Measurements from ENCODE around the gene EPRS1. TPM values are rescaled to one million over a fixed set of nuclear protein-coding genes. Genes with fewer than 3 reads are reported as not detected.
"Not testable (repeated sequence)": the region's sequence is repeated elsewhere in the genome, so short reads cannot be mapped to it uniquely, and the experiment has no call there.

Gene EPRS1
- total RNA-seq, 1 donor from 2014 or later, result 80.9 TPM

GRCh38 chr1:220040028-220040596 lies 6.2 kb downstream of the EPRS1 start:
- Mint-ChIP-seq H3K4me1 (ENCODE audit: unreplicated experiment) (peaks cover 5% of the 10 kb centered on the region), H3K27me3 (ENCODE audit: unreplicated experiment) (peaks cover 2% of the 10 kb centered on the region), H3K36me3 (ENCODE audit: low read depth, unreplicated experiment) (peaks cover 4% of the 10 kb centered on the region), H3K4me3 (ENCODE audit: unreplicated experiment) (no peak overlapping the region), H3K9me3 (ENCODE audit: unreplicated experiment) (no peaks in the 10 kb centered on the region), H3K27ac (ENCODE audit: unreplicated experiment) (no peak overlapping the region)
- no peak for DNase-seq (ENCODE audit: low spot score)
- no peak for TF ChIP-seq CTCF (IDR thresholded peaks at IDR 0.05; ENCODE audit: unreplicated experiment)

DNA sequence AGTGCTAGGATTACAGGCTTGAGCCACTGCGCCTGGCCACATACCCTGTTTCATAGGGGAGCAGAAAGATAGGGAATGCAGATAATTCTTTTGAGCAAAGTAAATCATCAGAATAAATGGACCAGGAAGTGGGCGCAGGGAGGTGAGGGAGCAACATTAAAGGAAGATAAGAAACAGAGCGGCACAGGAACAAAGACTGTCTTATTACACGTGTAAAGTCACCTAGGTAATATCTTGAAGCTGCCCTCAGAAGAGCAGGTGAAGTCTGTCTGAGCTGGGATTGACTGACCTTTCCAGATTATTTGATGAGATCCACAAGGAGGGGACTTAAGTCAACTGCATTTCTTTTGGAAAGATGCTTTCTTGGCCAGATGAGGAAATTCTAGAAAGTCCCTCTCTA lies 7.7 kb downstream of the EPRS1 start:
- no peak for DNase-seq (ENCODE audit: low spot score)
- Mint-ChIP-seq H3K9me3 (ENCODE audit: unreplicated experiment) (no peaks in the 10 kb centered on the region), H3K27ac (ENCODE audit: unreplicated experiment) (no peak overlapping the region), H3K4me3 (ENCODE audit: unreplicated experiment) (no peak overlapping the region), H3K4me1 (ENCODE audit: unreplicated experiment) (peaks cover 3% of the 10 kb centered on the region), H3K27me3 (ENCODE audit: unreplicated experiment) (peaks cover 2% of the 10 kb centered on the region), H3K36me3 (ENCODE audit: low read depth, unreplicated experiment) (peaks cover 4% of the 10 kb centered on the region)
- TF ChIP-seq CTCF (IDR thresholded peaks at IDR 0.05; ENCODE audit: unreplicated experiment), result no peak

GRCh38 chr1:220037810-220038209 lies 8.5 kb downstream of the EPRS1 start:
- H3K4me3 Mint-ChIP-seq (ENCODE audit: unreplicated experiment); H3K4me1 Mint-ChIP-seq (ENCODE audit: unreplicated experiment); DNase-seq (ENCODE audit: low spot score); H3K9me3 Mint-ChIP-seq (ENCODE audit: unreplicated experiment); H3K36me3 Mint-ChIP-seq (ENCODE audit: low read depth, unreplicated experiment); H3K27me3 Mint-ChIP-seq (ENCODE audit: unreplicated experiment); H3K27ac Mint-ChIP-seq (ENCODE audit: unreplicated experiment): not testable (repeated sequence)

DNA sequence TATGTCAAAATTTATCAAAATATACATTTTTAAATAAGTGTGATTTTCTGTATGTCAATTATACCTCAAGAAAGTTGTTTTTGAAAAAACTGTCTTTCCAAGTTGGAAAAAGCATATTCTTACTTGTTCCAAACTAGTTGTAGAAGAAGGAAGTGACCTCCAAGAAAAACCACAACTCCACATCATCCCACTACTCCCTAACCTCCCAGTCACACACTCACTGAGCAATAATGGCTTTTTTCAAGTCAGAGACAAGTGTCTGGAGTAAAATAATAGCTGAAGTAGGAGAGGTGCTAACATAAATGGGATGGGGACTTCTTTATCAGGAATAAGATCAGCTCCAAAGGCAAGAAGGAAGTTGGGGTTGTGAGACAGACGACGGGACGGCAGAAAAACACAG lies 13.4 kb downstream of the EPRS1 start:
- no peak for DNase-seq (ENCODE audit: low spot score)
- no peak overlapping the region for H3K27ac Mint-ChIP-seq (ENCODE audit: unreplicated experiment)
- TF ChIP-seq CTCF (IDR thresholded peaks at IDR 0.05; ENCODE audit: unreplicated experiment), result no peak
- no peak overlapping the region for H3K4me3 Mint-ChIP-seq (ENCODE audit: unreplicated experiment)
- H3K36me3 Mint-ChIP-seq (ENCODE audit: low read depth, unreplicated experiment), result peaks cover 4% of the 10 kb centered on the region
- no peaks in the 10 kb centered on the region for H3K27me3 Mint-ChIP-seq (ENCODE audit: unreplicated experiment)
- H3K4me1 Mint-ChIP-seq (ENCODE audit: unreplicated experiment), result peaks cover 3% of the 10 kb centered on the region
- no peaks in the 10 kb centered on the region for H3K9me3 Mint-ChIP-seq (ENCODE audit: unreplicated experiment)

- Mint-ChIP-seq H3K9me3 (ENCODE audit: unreplicated experiment) (no peaks in the 10 kb centered on the region), H3K4me3 (ENCODE audit: unreplicated experiment) (no peak overlapping the region), H3K27me3 (ENCODE audit: unreplicated experiment) (no peaks in the 10 kb centered on the region), H3K36me3 (ENCODE audit: low read depth, unreplicated experiment) (no peaks in the 10 kb centered on the region), H3K4me1 (ENCODE audit: unreplicated experiment) (peaks cover 3% of the 10 kb centered on the region), H3K27ac (ENCODE audit: unreplicated experiment) (no peak overlapping the region)
- no peak for DNase-seq (ENCODE audit: low spot score)
- no peak for TF ChIP-seq CTCF (IDR thresholded peaks at IDR 0.05; ENCODE audit: unreplicated experiment)
Measured at GRCh38 chr1:220031287-220031686, 15.0 kb downstream of the EPRS1 start.
